DND-41 (cell line): Measurements from ENCODE around the gene IRF3.

Experiments
- ATAC-seq: fragments of 200-7000 bp; cut with Tn5 transposase; 3 replicates; pipeline ENCODE4 v1.9.1; 2021; ENCODE audit warnings: low read depth; ENCODE audit not compliant: insufficient read depth
- DNase-seq: peaks from one replicate; pipeline ENCODE4 v3.0.0-alpha.2; 2020
- H2AFZ ChIP-seq: 2 replicates; pipeline ENCODE4 v1.6.0; 2012; ENCODE audit warnings: low read depth, low read length
- H3K27ac ChIP-seq: 2 replicates; pipeline ENCODE4 v1.5.1; 2012; ENCODE audit warnings: low read length, inconsistent platforms
- H3K27me3 ChIP-seq: fragments of 200-600 bp; sonication (generic); 2 replicates; pipeline ENCODE4 v1.6.0; 2012; ENCODE audit warnings: low read length, mild to moderate bottlenecking, inconsistent platforms; ENCODE audit not compliant: insufficient read depth, poor library complexity
- H3K36me3 ChIP-seq: 2 replicates; pipeline ENCODE4 v1.5.1; 2012; ENCODE audit warnings: low read length, inconsistent platforms; ENCODE audit not compliant: insufficient read depth
- H3K4me1 ChIP-seq: 2 replicates; pipeline ENCODE4 v1.5.1; 2012; ENCODE audit warnings: mild to moderate bottlenecking, low read length; ENCODE audit not compliant: insufficient read depth
- H3K4me2 ChIP-seq: 2 replicates; pipeline ENCODE4 v1.6.0; 2012; ENCODE audit warnings: mild to moderate bottlenecking, moderate library complexity, low read length, inconsistent platforms; ENCODE audit not compliant: insufficient read depth
- H3K4me3 ChIP-seq, 2 experiments: fragments of 200-600 bp in 1 of 2; shearing (Covaris generic) in 1 of 2; 2 replicates each; pipeline ENCODE4 v1.5.1; 2012 to 2016; ENCODE audit warnings: inconsistent platforms in 2 of 2, low read length in 2 of 2, mild to moderate bottlenecking in 2 of 2, low read depth in 1 of 2, moderate library complexity in 1 of 2
- H3K79me2 ChIP-seq: 2 replicates; pipeline ENCODE4 v1.6.0; 2012; ENCODE audit warnings: low read length, inconsistent platforms; ENCODE audit not compliant: insufficient read depth
- H3K9ac ChIP-seq: 2 replicates; pipeline ENCODE4 v1.6.0; 2012; ENCODE audit warnings: low read depth, mild to moderate bottlenecking, inconsistent platforms, low read length, moderate library complexity
- H3K9me3 ChIP-seq: 2 replicates; pipeline ENCODE4 v1.5.1; 2012; ENCODE audit warnings: low read length, moderate library complexity, mild to moderate bottlenecking, inconsistent platforms; ENCODE audit not compliant: insufficient read depth, severe bottlenecking
- H4K20me1 ChIP-seq: 2 replicates; pipeline ENCODE4 v1.6.0; 2012; ENCODE audit warnings: low read length; ENCODE audit not compliant: insufficient read depth
- CTCF ChIP-seq: IDR thresholded peaks from 2 replicates; pipeline ENCODE4 v1.5.1; 2012; ENCODE audit warnings: borderline replicate concordance, low read length, moderate library complexity, mild to moderate bottlenecking; ENCODE audit not compliant: poor library complexity, severe bottlenecking; ENCODE audit errors: extremely low read depth
- EZH2 ChIP-seq: IDR thresholded peaks from 3 replicates; pipeline ENCODE4 v1.6.1; 2012; ENCODE audit warnings: borderline replicate concordance, low read depth, mild to moderate bottlenecking, moderate library complexity, low read length, inconsistent platforms; ENCODE audit not compliant: severe bottlenecking

IRF3 gene

GRCh38 chr19:49688531-49689132 is 23.0 kb upstream of the IRF3 start:
- H2AFZ ChIP-seq: no peak overlapping the region
- ATAC-seq (no peak), DNase-seq (no peak)
- no peak overlapping the region for H3K9ac ChIP-seq
- peaks cover 7% of the 10 kb centered on the region; the same call in 1 of the 2 replicates for H3K79me2 ChIP-seq
- H4K20me1 ChIP-seq: peaks cover 50% of the 10 kb centered on the region
- no peaks in the 10 kb centered on the region for H3K9me3 ChIP-seq
- H3K4me2 ChIP-seq: no peak overlapping the region
- no peaks in the 10 kb centered on the region for H3K27me3 ChIP-seq
- H3K27ac ChIP-seq: no peak overlapping the region
- H3K4me3 ChIP-seq: no peak overlapping the region
- TF ChIP-seq CTCF (no peak), EZH2 (no peak)
- no peaks in the 10 kb centered on the region for H3K4me1 ChIP-seq
- H3K36me3 ChIP-seq: peaks cover 57% of the 10 kb centered on the region

DNA sequence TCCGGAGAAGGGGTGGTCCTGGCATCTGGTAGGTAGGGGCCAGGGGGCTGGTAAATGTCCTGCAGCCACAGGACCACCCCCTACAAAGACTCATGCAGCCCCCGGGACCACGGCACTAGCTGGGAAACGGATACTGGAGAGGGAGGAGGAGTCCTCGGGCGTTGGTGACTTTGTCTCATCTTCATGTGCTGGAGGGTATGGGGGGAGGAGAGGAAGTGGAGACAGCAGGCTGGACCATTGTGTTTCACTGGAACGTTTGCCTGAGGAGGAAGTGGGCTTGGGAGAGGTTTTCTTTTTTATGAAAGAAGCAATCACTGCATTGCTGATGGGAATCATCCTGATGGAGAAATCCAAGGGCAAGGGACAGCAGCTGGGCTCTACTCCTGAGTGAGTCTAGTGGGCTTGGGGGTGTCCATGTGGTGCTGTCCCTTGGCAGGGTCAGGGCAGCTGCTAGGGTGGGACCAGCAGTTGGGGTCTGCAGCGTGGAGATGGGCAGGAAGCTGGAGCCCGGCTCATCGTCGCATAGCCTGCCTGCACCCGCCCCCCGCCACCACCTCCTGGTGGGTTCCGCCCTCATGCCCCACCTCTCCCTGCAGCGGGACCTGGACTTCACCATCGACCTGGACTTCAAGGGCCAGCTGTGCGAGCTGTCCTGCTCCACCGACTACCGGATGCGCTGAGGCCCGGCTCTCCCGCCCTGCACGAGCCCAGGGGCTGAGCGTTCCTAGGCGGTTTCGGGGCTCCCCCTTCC is 22.1 kb upstream of the IRF3 start:
- peaks cover 10% of the 10 kb centered on the region; the same call in 1 of the 2 replicates for H3K79me2 ChIP-seq
- H4K20me1 ChIP-seq: peaks cover 52% of the 10 kb centered on the region
- peaks cover 65% of the 10 kb centered on the region for H3K36me3 ChIP-seq
- ATAC-seq (no peak), DNase-seq (no peak)
- H3K4me1 ChIP-seq: no peaks in the 10 kb centered on the region
- H3K9me3 ChIP-seq: no peaks in the 10 kb centered on the region
- H3K27me3 ChIP-seq: no peaks in the 10 kb centered on the region
- H3K27ac ChIP-seq: no peak overlapping the region
- no peak overlapping the region for H2AFZ ChIP-seq
- H3K9ac ChIP-seq: no peak overlapping the region
- no peak overlapping the region for H3K4me3 ChIP-seq
- no peak overlapping the region for H3K4me2 ChIP-seq
- TF ChIP-seq EZH2: no peak
- no peak for TF ChIP-seq CTCF

- no peak for DNase-seq
- Histone ChIP-seq H3K9me3 (no peaks in the 10 kb centered on the region), H3K9ac (no peak overlapping the region), H3K79me2 (peaks cover 14% of the 10 kb centered on the region), H3K27me3 (no peaks in the 10 kb centered on the region), H3K4me3 (no peak overlapping the region), H4K20me1 (peaks cover 56% of the 10 kb centered on the region), H3K4me2 (no peak overlapping the region), H3K27ac (no peak overlapping the region), H3K36me3 (peaks cover 71% of the 10 kb centered on the region), H3K4me1 (no peaks in the 10 kb centered on the region), H2AFZ (no peak overlapping the region)
- no peak for TF ChIP-seq EZH2
- no peak for TF ChIP-seq CTCF
- ATAC-seq: no peak
Measured at GRCh38 chr19:49687150-49687549, 21.5 kb upstream of the IRF3 start.
